Mononuclear cell (primary cell): ENCODE results near the gene FAM72D. TPM values are rescaled to one million over a fixed set of nuclear protein-coding genes. Genes with fewer than 3 reads are reported as not detected.
"Not testable (repeated sequence)": the region's sequence is repeated elsewhere in the genome, so short reads cannot be mapped to it uniquely, and the experiment has no call there.

Experiments
- H3K27me3 ChIP-seq: 2 replicates; pipeline ENCODE4 v1.6.0; 2011; ENCODE audit warnings: low read length, control low read depth; ENCODE audit not compliant: insufficient read depth
- H3K4me1 ChIP-seq: 2 replicates; pipeline ENCODE4 v1.5.1; 2011; ENCODE audit warnings: mild to moderate bottlenecking, low read length, control low read depth; ENCODE audit not compliant: insufficient read depth
- H3K4me3 ChIP-seq: 2 replicates; pipeline ENCODE4 v1.5.1; 2011; ENCODE audit warnings: mild to moderate bottlenecking, low read length, moderate library complexity
- H3K9me3 ChIP-seq: 2 replicates; pipeline ENCODE4 v1.5.1; 2011; ENCODE audit warnings: low read depth, mild to moderate bottlenecking, control low read depth, low read length
- total RNA-seq: library from RNA; depleted of rRNA; stranded (reverse); fragments of >200 nt; gene quantifications from one replicate; pipeline ENCODE4 v1.2.3, GENCODE V29; 2012

FAM72D gene
- total RNA-seq: not detected

DNA sequence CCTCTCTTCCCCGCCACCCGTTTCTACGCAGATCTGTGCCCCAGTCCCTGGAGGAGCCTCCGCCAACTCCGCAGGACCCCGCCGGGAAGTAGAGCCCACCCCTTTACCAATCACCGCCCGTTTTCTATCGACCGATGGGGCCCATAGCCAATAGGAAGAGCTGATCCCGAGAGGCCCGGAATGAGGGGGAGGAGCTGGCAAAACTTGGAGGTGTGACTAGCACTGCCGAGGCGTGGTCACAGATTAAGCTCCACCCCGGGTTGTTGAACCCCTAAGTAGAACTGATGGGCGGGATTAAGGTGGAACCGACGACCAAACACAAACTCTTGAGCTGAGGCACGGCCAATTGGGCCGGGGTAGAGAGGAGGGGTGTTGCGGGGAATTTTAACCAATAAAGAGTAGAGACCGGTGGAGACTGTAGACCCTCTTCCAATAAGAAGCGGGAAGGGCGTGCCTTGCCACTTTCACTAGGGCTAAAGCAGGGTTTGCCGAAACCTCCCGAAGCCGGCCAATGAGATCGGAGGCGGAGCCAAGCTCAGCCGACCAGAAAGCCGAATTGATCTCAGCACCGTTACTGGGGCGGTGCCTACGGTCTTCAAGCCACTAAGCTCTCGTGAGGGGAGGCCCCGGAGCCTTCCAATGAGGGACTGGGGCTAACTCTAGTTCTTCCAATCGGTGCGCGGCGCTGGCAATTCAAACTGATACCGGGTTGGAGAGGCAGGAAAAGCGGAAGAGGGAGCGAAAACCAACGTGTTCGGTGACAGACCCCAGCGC is at the start of gene FAM72D, which contains the start of gene SRGAP2B:
Gene FAM72D (plus strand): TSS at position 691 of the 774 bp plus-strand sequence. CDS start 874 bp downstream, outside the sequence.
Gene SRGAP2B (minus strand): TSS at position 45 of the 774 bp plus-strand sequence. CDS start 2,427 bp downstream, outside the sequence.
- H3K4me3 ChIP-seq: peak within 1 kb of the TSS; percentile 32
- H3K4me1 ChIP-seq, H3K9me3 ChIP-seq, H3K27me3 ChIP-seq: not testable (repeated sequence)

DNA sequence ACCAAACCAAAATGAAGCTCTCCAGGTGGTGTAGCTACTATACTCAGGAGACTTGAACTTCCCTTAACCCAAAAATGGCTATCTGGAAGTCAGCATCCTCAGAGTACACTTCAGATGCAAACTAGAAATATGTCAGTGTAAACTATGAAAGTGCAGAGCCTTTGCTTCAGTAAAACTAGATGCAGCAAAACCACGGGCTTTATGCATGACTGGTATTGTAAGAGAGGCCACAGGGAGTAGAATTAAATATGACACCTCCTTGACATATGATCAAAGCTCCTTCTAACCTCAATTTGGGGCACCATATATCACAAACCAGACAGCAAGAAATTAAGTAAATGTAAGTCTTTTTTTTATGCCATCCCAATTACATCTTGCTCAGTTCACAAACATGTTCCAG is 48.2 kb upstream of the FAM72D start:
- not testable (repeated sequence) for H3K27me3 ChIP-seq, H3K4me1 ChIP-seq, H3K9me3 ChIP-seq, H3K4me3 ChIP-seq

DNA sequence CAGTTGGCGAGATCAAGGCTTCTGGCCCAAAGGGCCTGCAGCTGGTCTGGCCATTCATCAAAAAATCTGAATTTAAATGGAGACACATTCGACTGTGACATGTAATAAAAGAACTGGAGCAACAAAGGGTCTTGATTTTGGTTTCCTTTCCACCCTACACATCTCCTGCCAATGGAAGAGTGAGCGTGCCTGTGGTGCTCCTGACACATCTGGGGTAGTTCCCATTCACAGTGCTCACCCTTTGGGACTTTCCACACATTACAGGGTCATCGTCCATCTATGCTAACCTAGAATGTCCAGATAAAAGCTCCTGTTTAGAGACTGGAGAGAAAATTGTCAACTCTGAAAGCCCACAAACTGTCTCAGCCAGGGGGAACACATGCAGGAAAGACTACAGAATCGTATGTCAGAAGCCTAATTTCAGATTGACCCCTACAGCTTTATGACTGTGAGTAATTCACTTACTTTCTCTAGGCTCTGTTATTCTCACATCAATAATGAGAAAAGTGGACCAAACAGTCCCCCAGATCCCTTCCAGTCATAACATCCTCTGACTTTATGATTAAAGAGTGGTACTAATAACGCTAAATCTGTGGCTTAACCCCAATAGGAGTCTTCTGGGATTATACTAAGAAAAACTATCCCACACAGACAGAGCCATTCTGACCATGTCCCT is 47.5 kb upstream of the FAM72D start:
- H3K9me3 ChIP-seq, H3K4me3 ChIP-seq, H3K4me1 ChIP-seq, H3K27me3 ChIP-seq: not testable (repeated sequence)

DNA sequence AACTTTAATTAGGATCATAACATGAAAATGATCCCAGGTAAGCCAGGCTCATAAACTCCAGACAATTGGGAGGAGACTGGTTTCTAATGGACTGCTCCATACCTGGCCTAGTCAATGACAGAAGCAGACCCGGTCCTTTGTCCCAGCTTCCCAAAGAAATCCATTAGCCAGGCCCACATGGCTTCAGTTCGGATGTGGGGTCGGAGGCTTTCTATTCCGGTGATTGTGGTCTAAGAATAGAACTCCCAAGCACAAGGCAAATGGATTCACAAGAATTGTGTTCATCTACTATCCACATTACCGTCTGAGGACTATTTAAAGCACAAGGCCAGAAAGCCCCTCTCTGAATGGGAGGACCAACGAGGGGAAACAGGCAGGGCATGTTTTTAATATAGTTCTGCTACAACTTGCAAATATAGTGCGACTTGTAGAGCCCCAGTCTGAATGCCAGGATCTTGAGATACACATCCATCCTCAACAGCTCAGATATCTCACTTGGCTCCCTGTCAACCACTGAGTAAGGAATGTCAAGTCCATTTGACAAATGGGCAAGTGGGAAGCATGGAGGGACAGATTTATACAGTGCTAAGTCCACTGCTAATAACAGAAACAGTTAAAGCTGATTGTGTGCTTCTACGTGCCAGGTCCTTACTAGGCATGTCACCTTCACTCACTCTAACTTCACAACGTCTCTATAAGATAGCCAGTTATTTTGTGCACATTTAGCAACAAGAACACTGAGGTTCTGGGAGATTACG is 43.6 kb upstream of the FAM72D start:
- not testable (repeated sequence) for H3K27me3 ChIP-seq, H3K4me3 ChIP-seq, H3K4me1 ChIP-seq, H3K9me3 ChIP-seq

DNA sequence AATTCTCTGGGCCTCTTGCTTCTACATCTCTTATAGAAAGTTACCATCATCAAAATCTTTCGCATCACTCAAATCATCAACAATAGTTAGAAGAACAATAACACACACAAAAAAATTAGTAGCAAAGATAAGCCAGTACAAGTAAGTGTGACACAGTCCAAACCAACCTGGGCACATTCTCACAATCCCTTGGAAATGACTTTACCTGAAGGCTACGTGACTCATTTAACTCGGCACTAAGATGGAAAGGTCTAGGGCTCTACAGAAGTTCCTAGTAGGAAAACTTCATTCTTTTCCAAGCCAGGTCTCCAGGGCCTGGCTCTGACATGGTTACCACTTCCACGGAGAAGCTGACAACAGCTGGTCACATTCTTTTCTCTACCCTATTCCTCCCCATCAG is 42.3 kb upstream of the FAM72D start:
- H3K4me3 ChIP-seq, H3K9me3 ChIP-seq, H3K27me3 ChIP-seq, H3K4me1 ChIP-seq: not testable (repeated sequence)

DNA sequence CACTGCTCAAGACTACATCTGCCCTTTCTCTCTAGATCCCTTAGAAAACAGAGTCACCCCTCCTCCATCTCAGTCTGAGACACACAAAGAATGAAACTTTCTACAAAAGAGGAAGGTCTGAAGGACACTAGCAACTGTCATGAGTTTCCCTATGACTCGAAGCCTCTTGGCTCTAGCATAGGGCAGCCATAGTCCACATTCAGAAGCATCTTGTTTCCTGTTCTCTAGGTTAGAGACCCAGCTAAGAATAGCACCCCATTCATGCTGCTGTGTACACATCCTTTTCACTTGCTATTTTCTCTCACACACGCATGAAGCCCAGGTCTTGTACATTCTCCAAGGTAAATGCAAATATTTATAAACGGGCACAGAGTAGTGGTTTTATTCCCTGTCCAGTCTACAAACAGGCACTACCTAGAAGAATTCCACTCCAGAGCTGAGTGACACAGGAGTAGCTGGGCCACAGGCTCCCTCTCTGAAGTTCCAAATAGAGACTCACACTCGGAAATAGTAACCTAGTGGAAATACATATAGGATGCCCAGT is 40.5 kb upstream of the FAM72D start:
- not testable (repeated sequence) for H3K9me3 ChIP-seq, H3K4me3 ChIP-seq, H3K4me1 ChIP-seq, H3K27me3 ChIP-seq

DNA sequence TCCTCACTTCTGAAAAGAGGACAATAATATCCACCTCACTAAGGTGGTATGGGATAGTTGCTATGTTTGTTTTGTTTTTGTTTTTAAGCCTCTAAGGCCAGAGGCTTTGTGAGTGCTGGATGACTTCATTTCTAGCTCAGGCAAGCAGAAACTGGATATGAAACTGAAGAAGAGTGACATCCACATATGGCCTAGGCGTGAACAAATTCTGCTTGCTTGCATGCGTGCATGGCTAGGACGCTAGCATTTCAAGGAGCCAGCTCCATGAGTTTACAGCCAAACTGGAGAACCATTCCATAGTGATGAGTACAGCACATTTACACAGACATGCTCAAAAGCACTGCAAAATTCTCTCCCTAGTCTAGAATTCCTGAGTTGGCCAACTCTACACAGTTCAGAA is 37.6 kb upstream of the FAM72D start:
- H3K9me3 ChIP-seq, H3K4me3 ChIP-seq, H3K4me1 ChIP-seq, H3K27me3 ChIP-seq: not testable (repeated sequence)

DNA sequence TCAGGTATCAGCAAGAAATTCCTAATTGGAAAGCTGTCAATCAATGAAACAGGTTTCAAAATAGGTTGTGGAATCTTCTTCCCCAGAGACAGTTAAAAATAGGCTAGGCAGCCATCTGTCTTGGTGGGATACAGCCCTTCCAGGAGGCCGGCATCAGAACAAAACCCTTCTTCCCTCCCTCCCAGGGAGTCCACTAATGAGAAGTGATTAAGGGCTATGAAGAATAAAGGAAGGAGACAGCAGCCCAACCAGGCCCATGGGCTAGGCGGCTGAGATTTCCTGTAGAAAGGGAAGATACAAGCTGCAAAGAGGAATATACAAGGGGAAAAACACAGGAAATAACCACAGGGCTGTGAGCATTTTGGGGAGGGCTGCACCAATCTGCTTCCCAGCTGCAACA is 32.5 kb upstream of the FAM72D start:
- H3K4me3 ChIP-seq, H3K9me3 ChIP-seq, H3K27me3 ChIP-seq, H3K4me1 ChIP-seq: not testable (repeated sequence)

DNA sequence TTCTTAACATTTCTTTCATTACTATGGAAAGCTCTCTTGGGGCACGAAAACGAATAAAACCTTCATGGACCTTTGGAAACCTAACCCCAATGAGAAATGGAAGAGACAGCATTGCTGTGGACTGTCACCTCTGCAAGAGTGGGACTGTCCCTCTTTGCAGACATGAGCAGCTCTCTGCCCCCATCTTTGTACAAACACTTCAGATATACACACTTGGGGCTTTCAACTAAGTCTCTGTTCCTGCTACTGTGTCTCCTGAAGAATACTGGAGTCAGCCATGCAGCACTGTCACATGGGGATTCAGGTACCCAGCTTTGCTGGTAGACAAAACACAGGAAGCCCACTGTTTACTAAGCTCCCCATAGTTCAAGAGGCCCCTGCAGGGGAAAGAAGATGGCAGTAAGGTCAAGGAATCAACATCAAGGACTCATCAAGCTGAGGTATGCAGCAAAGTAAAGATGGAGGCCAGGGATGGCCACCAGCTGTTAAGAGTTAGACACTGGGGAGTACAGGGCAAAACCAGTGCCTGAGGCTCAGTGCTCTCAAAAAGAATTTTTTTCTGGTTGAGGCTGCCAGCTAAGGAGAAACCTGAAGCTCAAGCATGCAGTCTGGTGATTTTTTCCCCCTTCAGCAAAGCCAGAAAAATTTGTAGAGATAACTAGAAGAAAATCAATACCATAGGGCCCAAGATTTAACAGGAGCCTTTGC is 31.7 kb upstream of the FAM72D start:
- H3K4me1 ChIP-seq, H3K27me3 ChIP-seq, H3K9me3 ChIP-seq, H3K4me3 ChIP-seq: not testable (repeated sequence)

DNA sequence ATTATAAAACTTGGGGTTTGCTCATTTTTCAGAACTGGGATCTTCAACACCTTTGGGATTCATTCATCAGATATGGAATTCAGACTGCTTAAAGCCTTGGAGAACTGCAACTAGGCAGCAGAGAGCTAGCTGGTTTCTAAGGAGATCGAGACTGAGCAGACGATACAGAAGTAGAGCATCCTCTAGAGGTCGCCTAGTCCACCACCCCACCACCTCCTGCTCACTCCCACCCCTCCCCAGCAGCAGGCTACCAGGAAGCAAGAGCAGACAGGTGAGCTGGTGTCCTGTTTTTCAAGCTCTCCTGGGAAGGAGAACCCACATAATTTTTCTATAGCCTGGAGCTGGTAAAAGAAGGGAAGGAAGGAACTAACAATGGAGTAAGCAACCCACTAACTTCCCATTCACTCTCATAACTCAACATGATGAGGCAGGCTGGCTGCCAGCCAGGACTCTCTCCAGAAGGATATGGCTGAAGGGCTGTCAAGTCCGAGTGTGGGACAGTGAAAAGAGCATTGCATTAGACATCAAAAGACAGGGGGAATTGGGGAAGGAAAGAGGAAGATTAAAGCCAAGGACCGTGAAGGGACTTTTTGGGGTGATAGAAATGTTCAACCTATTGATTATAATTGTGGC is 30.5 kb upstream of the FAM72D start:
- H3K4me3 ChIP-seq, H3K9me3 ChIP-seq, H3K4me1 ChIP-seq, H3K27me3 ChIP-seq: not testable (repeated sequence)

DNA sequence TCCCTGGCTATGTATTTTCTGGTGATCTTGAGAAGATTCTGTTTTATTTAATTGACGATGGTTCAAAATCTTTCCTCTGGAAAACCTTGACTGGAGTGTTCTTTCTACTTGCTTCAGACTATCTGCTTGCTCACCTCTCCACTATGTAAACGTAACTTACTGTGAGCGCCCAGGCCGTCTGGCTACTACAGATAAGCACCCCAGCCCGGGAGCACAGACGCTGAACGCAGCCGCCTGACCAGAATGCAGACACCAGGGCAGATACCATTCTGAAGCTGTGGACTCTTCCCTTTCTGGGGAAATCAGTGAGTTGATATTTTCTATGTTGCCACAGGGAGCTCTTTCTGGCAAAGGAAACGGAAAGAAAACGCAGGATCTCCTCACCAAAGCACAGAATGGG is 29.3 kb upstream of the FAM72D start:
- not testable (repeated sequence) for H3K4me3 ChIP-seq

DNA sequence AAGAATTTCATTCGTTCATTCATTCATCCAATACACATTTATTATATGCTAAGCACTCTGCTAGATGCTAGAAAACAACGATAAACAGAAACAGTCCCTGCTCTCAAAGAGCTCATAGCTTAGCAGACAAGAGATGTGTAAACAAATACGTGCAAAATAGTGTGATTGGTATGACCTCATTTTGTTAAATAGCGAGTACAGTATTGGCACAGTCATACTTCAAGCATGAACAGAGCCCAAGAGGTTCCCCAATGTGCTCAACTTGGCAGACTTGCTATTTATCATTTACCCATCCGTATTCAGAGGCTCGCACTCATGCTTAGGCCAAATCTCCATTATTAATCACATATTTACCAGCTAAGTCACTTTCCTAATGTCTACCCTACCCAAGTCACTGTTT is 24.2 kb upstream of the FAM72D start:
- not testable (repeated sequence) for H3K4me3 ChIP-seq, H3K9me3 ChIP-seq, H3K27me3 ChIP-seq, H3K4me1 ChIP-seq

More for the DNA sequence above, 29.3 kb upstream of the FAM72D start:
- not testable (repeated sequence) for H3K9me3 ChIP-seq, H3K4me1 ChIP-seq, H3K27me3 ChIP-seq

DNA sequence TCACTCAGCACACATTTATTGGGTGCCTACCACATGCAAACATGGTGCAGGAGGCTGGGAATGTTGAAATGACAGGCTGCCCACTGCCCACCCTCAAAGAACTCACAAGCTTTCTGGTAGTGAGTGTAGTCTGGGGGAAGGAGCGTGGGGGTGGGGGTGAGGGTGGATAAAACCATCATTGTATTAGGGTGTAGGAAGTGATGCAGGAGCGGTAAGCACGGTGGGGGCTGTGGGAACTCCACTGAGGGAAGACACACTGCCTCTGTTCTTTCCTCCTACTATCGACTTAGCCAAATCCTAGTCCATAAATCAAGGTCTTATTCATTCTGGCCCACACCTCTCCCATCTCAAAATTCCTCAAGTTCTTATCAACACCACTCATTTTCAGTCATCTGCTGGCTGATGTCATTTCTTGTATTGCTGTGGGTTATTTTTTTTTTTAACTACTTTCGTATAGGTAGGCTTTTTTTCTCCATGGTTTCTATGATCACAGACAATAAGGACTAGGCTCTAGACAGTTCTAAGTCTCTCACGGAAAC is 21.7 kb upstream of the FAM72D start:
- not testable (repeated sequence) for H3K27me3 ChIP-seq, H3K9me3 ChIP-seq

DNA sequence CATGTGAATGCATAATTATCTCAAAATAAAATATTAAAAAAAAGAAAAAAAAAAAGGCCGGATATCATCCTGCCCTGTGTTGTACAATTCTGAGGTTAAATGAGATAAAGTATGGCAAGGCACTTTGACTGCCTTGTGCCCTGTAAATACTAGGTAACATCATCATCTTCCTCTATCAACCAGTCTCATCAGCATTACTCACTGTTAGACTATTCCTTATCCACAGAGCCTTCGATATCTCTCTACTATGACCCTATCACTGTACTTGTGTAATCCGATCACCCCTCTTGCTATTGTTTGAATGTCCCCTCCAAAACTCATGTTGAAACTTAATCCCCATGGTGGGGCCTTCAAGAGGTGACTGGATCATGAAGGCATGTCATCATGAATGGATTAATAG is 18.9 kb upstream of the FAM72D start:
- H3K9me3 ChIP-seq, H3K4me1 ChIP-seq, H3K27me3 ChIP-seq, H3K4me3 ChIP-seq: not testable (repeated sequence)

More for the DNA sequence above, 21.7 kb upstream of the FAM72D start:
- H3K4me1 ChIP-seq, H3K4me3 ChIP-seq: not testable (repeated sequence)
